ENCODE results near the gene CDH23.

Gene CDH23

GRCh38 chr10:71788954-71789353 lies 392.2 kb downstream of the CDH23 start:
- no peak for DNase-seq

DNA sequence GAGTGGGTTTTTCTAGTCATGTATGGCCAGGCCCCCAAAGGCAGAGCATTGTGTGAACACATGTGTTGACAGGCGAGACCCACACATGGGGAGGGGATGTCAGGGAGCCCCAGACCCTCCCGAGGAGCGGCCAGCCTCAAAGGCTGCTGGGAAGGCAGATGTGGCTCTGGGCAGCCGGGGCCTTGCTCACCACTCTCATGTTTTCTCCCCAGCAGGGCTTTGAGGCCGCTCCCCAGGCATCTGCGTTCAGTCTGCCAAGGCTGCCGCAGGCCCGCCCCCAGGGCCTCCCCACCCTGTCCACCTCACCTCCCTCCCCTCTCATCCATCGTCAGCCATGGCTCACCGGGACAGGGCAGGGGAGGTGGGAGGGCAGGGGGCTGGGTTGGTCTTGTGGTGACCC lies 393.2 kb downstream of the CDH23 start:
- no peak for DNase-seq

DNA sequence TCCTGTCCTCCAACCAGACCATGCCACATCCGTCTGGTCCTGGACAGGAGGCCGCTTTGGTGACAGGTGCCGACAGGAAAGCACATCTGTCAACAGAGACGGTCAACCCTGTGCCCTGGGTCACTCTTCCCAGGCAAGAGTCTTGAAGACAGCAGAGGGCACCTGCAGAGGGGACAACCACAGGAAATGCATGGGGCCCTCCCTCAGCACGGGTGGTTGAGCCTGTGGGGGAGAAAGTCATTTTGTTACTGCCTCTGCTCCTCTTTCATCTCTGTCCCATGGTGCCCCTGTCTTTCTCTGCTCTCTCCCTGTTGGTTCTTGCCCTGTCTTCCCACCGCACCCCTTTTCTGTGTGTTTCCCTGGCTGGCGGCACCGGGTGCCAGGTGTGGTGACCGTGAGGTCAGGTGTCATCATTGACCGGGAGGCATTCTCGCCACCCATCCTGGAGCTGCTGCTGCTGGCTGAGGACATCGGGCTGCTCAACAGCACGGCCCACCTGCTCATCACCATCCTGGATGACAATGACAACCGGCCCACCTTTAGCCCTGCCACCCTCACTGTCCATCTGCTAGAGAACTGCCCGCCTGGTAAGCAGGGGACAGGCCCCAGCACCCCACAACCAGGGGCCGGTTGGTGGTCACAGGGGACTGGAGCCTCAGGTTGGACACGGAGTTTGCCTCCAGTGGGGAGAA lies 394.2 kb downstream of the CDH23 start:
- DNase-seq: no peak

- DNase-seq: no peak
Observed at GRCh38 chr10:71795248-71795647, 398.5 kb downstream of the CDH23 start.

DNA sequence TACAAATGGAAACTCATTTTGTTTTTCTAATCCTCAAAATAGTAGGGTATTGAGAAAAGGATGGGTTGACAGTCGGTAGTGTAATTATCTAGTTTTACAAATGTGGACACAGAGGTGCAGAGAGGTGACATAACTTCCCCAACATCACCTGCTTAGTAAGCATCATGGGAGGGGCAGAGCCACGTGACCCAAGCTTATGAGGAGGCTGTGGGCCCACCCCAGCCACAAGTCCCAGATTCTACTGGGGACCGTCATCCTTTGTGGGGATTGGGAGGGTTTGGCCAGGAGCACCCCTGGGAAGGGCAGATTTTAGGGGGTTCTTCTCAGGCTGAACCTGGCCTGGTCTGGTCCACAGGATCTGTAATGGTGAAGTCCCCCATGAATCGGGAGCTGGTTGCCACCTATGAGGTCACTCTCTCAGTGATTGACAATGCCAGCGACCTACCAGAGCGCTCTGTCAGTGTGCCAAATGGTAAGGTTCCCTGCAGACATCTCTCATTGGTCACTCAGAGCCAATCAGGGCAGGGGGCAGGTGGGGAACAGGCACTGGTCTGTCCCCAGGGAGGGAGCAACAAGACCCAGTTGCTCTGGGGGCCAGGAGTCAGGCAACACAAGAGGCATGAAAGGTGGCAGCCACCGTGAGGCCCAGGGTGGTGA lies 400.2 kb downstream of the CDH23 start:
- no peak for DNase-seq

DNA sequence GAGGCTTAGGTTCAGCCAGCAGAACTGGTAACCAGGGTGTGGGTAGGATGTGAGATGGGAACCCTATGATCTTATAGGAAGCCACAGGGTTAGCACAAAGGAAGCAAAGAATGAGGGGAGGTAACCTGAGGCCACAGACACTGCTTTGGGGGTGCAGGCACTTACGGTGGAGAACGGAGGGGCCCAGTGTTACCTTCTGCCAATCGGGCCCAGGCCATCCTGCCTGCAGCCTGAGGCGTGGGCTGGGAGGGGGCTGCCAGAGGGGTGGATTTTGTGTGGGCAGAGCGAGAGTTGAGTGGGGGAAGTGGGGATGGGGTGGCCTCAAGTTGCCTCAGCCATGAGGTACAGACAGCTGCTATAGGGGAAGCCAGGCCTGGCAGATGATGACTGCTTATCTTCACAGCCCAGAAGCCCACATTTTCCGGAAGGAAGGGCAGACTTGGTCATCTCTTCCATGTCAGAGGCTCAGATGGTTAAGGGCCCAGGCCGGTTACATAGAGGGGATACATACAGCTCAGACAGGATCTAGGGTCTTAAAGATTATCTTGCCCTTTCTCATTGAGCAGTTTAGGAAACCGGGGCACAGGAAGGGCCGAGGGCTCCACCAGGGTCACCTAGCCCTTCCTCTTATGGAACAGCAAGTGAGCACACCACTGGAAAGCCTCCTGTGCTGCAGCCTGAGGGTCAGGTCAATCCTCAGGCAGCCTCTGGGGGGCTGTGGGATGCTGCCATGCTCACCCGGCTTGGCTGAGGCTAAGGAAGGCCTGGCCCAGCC lies 401.0 kb downstream of the CDH23 start:
- no peak for DNase-seq

- DNase-seq: no peak
Observed at GRCh38 chr10:71798308-71798624, 401.5 kb downstream of the CDH23 start.

- DNase-seq: no peak
Observed at GRCh38 chr10:71799112-71799511, 402.4 kb downstream of the CDH23 start.

- no peak for DNase-seq
Observed at GRCh38 chr10:71799608-71800453, 403.1 kb downstream of the CDH23 start.

DNA sequence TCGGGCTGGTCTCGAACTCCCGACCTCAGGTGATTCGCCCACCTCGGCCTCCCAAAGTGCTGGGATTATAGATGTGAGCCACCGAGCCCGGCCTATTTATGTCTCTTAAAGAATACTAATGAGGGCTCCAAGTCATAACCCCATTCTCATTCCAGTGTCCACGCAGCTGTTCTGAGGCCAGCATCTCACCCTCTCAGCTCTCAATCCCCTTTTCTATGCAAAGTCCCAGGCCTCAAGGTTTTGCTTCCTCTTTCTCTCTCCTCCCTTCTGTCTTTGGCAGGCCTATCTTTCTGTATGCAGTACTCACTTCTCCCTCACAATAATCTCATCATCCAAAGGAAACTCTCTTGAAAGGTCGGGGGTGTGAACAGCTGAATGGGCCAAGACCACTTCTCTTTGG lies 404.6 kb downstream of the CDH23 start:
- no peak for DNase-seq

GRCh38 chr10:71802235-71802634 lies 405.5 kb downstream of the CDH23 start:
- no peak for DNase-seq

DNA sequence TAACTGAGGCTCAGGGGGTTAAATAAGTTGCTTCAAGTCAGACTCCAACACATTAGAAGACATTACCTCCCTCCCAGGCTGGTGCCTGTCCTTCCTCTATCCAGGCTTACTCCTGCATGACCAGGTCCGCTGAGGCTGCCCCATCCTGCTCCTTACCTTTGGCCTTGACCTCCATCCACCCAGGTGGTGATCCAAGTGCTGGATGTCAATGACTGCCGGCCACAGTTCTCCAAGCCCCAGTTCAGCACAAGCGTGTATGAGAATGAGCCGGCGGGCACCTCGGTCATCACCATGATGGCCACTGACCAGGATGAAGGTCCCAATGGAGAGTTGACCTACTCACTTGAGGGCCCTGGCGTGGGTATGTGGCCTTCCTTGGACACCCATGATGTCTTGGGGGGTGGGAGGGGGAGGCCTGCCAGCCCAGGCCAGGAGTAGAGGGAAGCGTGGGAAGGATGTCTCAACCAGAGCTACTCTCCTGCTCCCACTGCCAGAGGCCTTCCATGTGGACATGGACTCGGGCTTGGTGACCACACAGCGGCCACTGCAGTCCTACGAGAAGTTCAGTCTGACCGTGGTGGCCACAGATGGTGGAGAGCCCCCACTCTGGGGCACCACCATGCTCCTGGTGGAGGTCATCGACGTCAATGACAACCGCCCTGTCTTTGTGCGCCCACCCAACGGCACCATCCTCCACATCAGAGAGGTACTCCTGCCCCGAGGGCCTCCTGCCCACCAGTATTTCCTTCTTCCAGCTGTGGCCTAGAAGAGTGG lies 406.2 kb downstream of the CDH23 start:
- no peak for DNase-seq

GRCh38 chr10:71804077-71804476 lies 407.4 kb downstream of the CDH23 start:
- DNase-seq: no peak

DNA sequence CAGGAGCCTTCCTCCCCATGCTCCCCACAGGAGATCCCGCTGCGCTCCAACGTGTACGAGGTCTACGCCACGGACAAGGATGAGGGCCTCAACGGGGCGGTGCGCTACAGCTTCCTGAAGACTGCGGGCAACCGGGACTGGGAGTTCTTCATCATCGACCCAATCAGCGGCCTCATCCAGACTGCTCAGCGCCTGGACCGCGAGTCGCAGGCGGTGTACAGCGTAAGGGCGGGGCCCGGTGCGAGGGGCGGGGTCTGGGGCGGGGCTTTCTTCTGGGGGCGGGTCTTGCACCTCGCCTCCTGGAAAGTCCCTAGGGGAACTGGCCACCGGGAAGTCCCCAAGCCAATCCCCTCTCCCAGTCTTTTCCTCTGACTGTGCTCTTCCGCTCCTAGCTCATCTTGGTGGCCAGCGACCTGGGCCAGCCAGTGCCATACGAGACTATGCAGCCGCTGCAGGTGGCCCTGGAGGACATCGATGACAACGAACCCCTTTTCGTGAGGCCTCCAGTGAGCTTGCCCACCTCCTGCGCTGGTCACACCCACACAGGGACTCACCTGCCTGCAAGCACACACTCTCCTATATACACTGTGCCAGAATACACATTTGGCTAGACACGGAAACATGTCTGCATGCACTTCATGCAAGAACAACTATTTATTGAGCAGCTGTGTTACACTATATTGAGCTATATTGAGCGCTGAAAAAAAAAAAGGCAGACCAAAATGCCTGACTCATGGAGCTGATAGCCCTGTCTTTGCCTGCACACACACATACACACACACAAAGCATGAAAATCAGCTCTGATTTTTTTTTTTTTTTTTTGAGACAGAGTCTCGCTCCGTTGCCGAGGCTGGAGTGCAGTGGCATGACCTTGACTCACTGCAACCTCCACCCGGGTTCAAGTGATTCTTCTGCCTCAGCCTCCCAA lies 409.3 kb downstream of the CDH23 start:
- no peak for DNase-seq

GRCh38 chr10:71806704-71807556 lies 410.2 kb downstream of the CDH23 start:
- no peak for DNase-seq

- no peak for DNase-seq
Observed at GRCh38 chr10:71807557-71808510, 411.1 kb downstream of the CDH23 start.

DNA sequence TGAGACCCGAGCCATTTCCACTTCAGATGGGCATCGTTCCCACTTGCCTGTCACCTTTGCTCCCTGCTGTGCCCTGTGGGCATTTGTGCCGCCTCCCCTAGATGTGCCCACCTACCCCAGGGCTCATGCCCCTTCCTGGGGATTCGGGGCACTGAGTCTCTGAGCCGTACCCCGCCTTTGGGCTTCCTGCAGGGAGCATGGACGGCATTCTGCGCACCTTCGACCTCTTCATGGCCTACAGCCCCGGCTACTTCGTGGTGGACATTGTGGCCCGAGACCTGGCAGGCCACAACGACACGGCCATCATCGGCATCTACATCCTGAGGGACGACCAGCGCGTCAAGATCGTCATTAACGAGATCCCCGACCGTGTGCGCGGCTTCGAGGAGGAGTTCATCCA lies 412.9 kb downstream of the CDH23 start:
- no peak for DNase-seq

GRCh38 chr10:71810048-71810750 lies 413.5 kb downstream of the CDH23 start:
- no peak for DNase-seq

All from stimulated activated CD4-positive, alpha-beta T cell treated with anti-CD3 and anti-CD28 coated beads, Interleukin-12 subunit alpha, Interleukin-12 subunit beta, amount 100 ng/mL, for 4 hours (primary cell).